ENCODE data around the gene CAMK2B. TPM values are rescaled to one million over a fixed set of nuclear protein-coding genes. Genes with fewer than 3 reads are reported as not detected.

Gene CAMK2B
- total RNA-seq, 1 donor from 2014 or later, result 0.20 TPM

GRCh38 chr7:44309271-44310091 is 15.9 kb downstream of the CAMK2B start:
- DNase-seq (ENCODE audit: low read depth), result peak; percentile 11

- DNase-seq (ENCODE audit: low read depth), result no peak
Observed at GRCh38 chr7:44308596-44309270, 16.7 kb downstream of the CAMK2B start.

- peak; percentile 17 for DNase-seq (ENCODE audit: low read depth)
Observed at GRCh38 chr7:44307905-44308595, 17.3 kb downstream of the CAMK2B start.

GRCh38 chr7:44307301-44307900 is 18.0 kb downstream of the CAMK2B start:
- peak; percentile 73 for DNase-seq (ENCODE audit: low read depth)

- no peak for DNase-seq (ENCODE audit: low read depth)
Observed at GRCh38 chr7:44306606-44307005, 18.8 kb downstream of the CAMK2B start.

GRCh38 chr7:44305564-44306507 is 19.6 kb downstream of the CAMK2B start:
- DNase-seq (ENCODE audit: low read depth), result peak; percentile 19

GRCh38 chr7:44294325-44295069 is 30.9 kb downstream of the CAMK2B start:
- DNase-seq (ENCODE audit: low read depth), result no peak

- DNase-seq (ENCODE audit: low read depth), result no peak
Observed at GRCh38 chr7:44293561-44294324, 31.7 kb downstream of the CAMK2B start.

GRCh38 chr7:44292876-44293560 is 32.4 kb downstream of the CAMK2B start:
- DNase-seq (ENCODE audit: low read depth), result no peak

GRCh38 chr7:44292420-44292817 is 33.0 kb downstream of the CAMK2B start:
- DNase-seq (ENCODE audit: low read depth), result no peak

- DNase-seq (ENCODE audit: low read depth), result no peak
Observed at GRCh38 chr7:44291733-44292419, 33.5 kb downstream of the CAMK2B start.

GRCh38 chr7:44291066-44291732 is 34.2 kb downstream of the CAMK2B start:
- no peak for DNase-seq (ENCODE audit: low read depth)

- no peak for DNase-seq (ENCODE audit: low read depth)
Observed at GRCh38 chr7:44290252-44290620, 35.2 kb downstream of the CAMK2B start.

- no peak for DNase-seq (ENCODE audit: low read depth)
Observed at GRCh38 chr7:44289341-44290251, 35.8 kb downstream of the CAMK2B start.

GRCh38 chr7:44288811-44289340 is 36.5 kb downstream of the CAMK2B start:
- DNase-seq (ENCODE audit: low read depth), result no peak

- no peak for DNase-seq (ENCODE audit: low read depth)
Observed at GRCh38 chr7:44288381-44288685, 37.1 kb downstream of the CAMK2B start.

Measured in renal cortical epithelial cell (primary cell).